SIG-M5 (cell line): ENCODE measurements around the gene RECK.
A peak's percentile ranks its signal among the peaks of the same experiment; 100 is the strongest.
"Not testable (repeated sequence)": the region's sequence is repeated elsewhere in the genome, so short reads cannot be mapped to it uniquely, and the experiment has no call there.

Source experiments
- DNase-seq: peaks from one replicate; lab custom pipeline; 2025; lab: John Stamatoyannopoulos, UW

Gene RECK

DNA sequence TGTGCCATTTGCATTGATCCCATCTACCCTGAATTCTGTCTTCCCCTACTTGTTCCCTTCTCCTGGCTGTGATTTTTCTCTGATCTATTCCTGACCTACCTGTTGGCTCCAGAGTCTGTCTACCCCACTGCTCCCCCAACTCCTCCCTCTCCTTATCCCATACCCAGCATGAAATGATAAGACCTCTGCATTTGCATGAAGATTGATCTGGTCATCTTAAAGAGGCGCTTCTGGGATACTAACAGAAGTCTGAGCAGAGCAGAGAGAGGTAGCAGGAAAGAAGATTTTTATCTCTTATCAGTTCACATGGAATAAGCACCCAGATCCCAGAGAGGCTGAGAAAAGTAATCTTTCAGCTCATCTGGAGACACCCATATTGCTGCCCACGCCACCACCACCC, 81.5 kb downstream of the RECK start:
- DNase-seq: no peak

GRCh38 chr9:36118706-36119105, 82.0 kb downstream of the RECK start:
- DNase-seq: no peak

GRCh38 chr9:36119476-36119875, 82.8 kb downstream of the RECK start:
- no peak for DNase-seq

DNA sequence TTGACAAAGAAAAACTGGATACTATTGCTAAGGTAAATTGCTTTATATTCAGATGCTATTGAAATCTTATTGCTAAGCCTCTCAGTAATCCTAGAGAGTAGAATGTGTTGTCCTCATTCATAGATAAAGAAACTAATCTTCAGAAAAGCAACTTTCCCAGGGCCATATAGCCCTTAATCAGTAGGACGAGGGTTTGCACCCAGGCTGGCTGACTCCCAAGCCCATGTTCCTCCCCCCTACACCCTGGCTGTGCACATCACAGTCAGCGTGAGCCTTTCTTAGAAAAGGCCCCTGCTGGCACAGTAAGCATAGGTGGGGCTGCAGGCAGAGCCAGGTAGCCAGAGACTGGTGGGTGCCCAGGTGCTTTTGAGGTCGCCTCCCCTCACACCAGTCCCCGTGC, 84.0 kb downstream of the RECK start:
- DNase-seq: no peak

GRCh38 chr9:36121971-36122370, 85.3 kb downstream of the RECK start:
- DNase-seq: no peak

- DNase-seq: no peak
Measured at GRCh38 chr9:36123515-36123914, 86.8 kb downstream of the RECK start.

GRCh38 chr9:36125062-36125855, 88.5 kb downstream of the RECK start:
- no peak for DNase-seq

GRCh38 chr9:36126016-36126730, 89.5 kb downstream of the RECK start:
- DNase-seq: no peak

DNA sequence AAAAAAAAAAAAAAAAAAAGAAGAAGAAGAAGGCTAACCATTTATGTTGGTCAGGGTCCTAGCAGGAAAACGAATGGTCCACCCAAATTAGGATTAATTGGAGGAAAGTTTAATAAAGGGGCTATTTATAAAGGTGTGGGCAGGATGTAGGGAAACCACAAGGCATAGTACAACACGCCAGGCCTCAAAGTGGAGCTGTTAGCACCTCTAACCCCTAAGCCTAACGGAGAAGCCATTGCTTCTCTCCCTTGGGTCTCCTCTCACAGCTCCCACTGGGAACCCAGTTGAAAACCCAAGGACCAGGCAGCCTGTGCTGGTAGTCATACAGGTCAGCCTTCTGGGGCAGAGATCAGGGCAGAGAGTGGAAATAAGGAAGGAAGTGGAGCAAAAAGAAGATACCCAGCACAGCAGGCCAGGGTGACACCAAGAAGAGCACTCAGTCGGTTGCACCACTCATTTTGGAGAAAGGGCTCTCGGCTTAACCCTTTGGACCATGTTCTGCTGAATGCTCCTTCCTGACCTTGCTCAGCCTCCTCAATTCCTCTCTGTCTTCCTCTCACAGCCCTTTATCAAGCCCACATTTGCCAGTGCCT, 91.0 kb downstream of the RECK start:
- no peak for DNase-seq

GRCh38 chr9:36128349-36128748, 91.6 kb downstream of the RECK start:
- DNase-seq: peak; percentile 36

GRCh38 chr9:36129139-36129538, 92.4 kb downstream of the RECK start:
- no peak for DNase-seq

DNA sequence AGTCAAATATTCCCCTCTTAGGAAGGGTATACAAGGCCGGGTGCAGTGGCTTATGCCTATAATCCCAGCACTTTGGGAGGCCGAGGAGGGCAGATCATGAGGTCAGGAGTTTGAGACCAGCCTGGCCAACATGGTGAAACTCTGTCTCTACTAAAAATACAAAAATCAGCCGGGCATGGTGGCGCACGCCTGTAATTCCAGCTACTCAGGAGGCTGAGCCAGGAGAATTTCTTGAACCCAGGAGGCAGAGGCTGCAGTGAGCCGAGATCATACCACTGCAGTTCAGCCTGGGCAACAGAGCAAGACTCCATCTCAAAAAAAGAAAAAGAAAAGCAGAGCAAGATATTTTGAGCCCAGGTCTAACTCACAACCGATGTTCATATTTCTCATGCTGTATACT, 95.0 kb downstream of the RECK start:
- not testable (repeated sequence) for DNase-seq

- no peak for DNase-seq
Measured at GRCh38 chr9:36132086-36132485, 95.4 kb downstream of the RECK start.

DNA sequence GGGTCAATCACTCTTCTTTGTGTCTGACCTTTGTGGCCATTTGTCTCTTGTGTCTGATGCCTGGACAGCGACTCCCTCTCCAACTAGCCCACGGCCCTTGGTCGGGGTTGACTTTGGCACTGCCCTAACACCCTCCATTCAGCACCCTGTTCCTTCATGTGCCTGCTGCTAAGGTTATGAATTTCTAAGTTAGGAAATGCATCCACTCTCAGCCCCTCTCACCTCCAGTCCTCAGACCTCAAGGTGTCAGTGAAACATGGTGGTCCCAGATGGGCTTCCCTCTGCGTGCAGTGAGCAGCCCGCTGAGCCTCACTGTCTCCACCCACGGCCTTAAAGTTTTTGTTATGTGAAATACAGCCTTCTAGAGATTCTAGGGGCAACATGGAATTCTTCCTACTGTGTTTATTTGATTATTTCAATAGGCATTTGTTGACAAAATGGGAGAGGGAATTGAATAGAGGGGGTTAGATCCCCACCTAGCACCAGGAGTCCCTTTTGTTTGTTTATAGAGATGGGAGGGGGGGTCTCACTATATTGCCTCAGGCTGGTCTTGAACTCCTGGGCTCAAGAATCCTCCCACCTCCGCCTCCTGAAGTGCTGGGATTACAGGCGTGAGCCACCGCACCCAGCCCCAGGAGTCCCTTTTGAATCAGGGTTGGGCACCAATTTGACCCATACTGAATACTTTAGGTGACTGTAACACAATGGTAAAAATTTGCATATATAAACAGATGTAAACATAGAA, 98.2 kb downstream of the RECK start:
- DNase-seq: no peak

- no peak for DNase-seq
Measured at GRCh38 chr9:36135741-36136271, 99.1 kb downstream of the RECK start.

- DNase-seq: no peak
Measured at GRCh38 chr9:36136272-36136893, 99.7 kb downstream of the RECK start, which contains the start of gene GLIPR2. Gene GLIPR2 (plus strand): TSS chr9:36136733. CDS start chr9:36136779, 46 bp downstream.

GRCh38 chr9:36136894-36137391, 100.2 kb downstream of the RECK start:
- DNase-seq: no peak

DNA sequence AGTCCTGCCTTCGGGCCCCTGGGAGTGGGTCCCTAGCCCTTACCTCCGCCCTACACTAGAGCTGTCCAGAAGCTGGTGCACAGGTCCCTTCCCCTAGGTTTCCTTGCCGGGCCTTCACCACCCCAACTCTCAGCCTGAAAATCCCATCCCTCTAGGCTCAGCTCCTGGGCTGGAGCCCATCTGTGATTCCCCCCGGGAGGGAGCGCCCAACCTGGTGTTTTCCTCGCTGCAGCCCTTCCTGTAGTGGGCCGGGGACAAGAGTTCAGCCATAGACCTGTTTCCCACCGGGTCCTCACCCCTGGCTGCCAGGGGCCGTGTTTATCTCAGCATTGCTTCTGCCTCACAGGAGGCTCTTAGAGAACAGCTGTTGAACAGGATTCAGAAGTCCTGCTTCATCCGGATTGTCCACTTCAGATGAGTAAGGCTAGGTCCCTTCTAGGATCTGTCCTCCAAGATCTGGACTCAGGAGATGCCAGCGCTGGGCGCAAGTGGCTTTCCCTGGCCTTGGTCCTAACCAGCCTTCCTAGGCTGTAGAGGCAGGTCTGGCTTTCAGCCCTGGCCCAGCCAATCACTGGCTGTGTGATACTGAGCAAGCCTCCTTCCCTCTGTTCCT, 100.8 kb downstream of the RECK start:
- DNase-seq: no peak

DNA sequence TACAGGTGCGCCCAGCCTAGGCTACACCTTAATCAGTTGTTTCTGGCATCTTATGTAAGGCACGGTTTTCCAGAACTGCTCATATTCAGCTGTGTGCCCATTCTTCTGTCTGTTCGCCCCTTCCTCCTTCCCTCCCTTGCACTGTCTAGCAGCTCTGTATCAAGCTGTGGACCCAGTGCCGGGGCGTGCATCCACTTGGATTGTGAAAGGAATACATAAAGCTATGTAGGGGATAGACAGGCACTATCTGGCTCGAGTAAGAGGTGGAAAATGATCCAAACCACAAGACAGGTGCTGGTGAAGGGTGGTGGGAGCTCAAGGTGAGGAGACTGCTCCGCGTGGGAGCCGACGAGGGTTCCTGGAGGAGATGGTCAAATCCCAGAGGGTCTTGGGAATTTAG, 101.8 kb downstream of the RECK start:
- no peak for DNase-seq

DNA sequence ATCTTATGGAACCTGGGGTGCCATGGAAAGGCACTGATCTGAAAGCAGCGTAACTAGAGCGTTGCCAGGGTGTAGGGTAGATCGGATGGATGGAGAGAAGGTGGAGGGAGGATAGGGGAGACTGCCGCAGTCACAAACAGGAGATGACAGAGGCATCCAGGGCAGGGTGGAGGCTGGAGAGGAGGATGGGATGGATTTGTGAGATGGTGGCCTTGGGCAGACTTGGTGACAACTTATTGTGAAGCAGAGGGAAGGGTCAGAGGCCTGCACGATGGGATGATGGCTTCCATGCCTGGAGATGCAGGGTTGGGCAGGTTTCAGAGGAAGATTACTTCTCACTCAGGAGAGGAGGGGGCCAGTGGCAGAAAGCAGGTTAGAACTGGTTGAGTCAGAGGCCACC, 102.2 kb downstream of the RECK start:
- no peak for DNase-seq
